ENCODE results near the gene B4GALT3. TPM values are rescaled to one million over a fixed set of nuclear protein-coding genes. Genes with fewer than 3 reads are reported as not detected.

Gene B4GALT3
- total and polyA plus RNA-seq, 2 of the 4 experiments (the other 2 are of a cell fraction), result 19.9 to 36.0 TPM

DNA sequence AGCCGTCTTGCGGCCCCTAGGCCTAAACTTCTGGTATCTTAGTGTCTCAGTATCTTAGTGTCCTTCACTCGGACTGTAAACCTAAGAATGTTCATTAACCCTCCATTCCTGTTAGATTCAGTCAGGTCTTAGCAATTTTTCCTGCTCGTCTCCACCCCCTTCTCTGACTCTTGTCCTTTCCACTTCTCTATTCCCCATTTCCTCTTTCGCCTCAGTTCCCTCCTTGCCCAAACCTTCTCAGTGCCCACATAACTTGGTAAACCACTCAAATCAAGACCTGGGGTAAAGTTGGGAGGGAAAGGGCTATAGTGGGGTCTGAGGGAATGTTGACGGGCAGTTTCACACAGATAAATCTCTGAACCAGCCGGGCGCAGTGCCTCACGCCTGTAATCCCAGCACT, 37.1 kb upstream of the B4GALT3 start:
- 94% methylated on average over 2 of the region's 9 CpGs; no CpG with 5 or more reads in 1 of the 2 experiments for WGBS, 2 experiments (ENCODE audit: extremely low coverage in 2 of 2, insufficient read length in 1 of 2)
- intact Hi-C loops (cut with micrococcal nuclease), result no loop called here

More for the DNA sequence above, 37.1 kb upstream of the B4GALT3 start:
- no peak overlapping the region for H4K5ac ChIP-seq (ENCODE audit: low read depth, low read length)
- H3K4me1 ChIP-seq (ENCODE audit: control insufficient read depth, insufficient read depth, low read length), result peaks cover 11% of the 10 kb centered on the region
- no peak overlapping the region for H2BK15ac ChIP-seq (ENCODE audit: low read depth, low read length)
- H3K36me3 ChIP-seq (ENCODE audit: control insufficient read depth, insufficient read depth, low read length), result peaks cover 42% of the 10 kb centered on the region
- no peak overlapping the region for H3K9ac ChIP-seq (ENCODE audit: low read depth, low read length)
- in situ Hi-C loops (cut with MboI; ENCODE audit: low sequenced_read_pairs) (loop anchor here (10.0 kb wide), 1 partner anchor 530 kb away; the partner anchor contains the start of gene DUSP12), dilution Hi-C loops (cut with HindIII; ENCODE audit: low sequenced_read_pairs, unreplicated experiment) (no loop called here)
- no peak overlapping the region for H3K4ac ChIP-seq (ENCODE audit: low read depth, low read length)
- no peak overlapping the region for H2AK5ac ChIP-seq (ENCODE audit: low read depth, low read length)
- no peak overlapping the region for H2BK20ac ChIP-seq (ENCODE audit: low read depth, low read length)
- H2BK120ac ChIP-seq (ENCODE audit: low read depth, low read length), result no peak overlapping the region
- no peak overlapping the region for H3K27ac ChIP-seq (ENCODE audit: insufficient read depth, low read length)
- peaks cover 14% of the 10 kb centered on the region for H3K9me1 ChIP-seq (ENCODE audit: insufficient read depth, low read length)
- no peaks in the 10 kb centered on the region for H3K9me3 ChIP-seq (ENCODE audit: control insufficient read depth, insufficient read depth, low read length)
- H4K91ac ChIP-seq (ENCODE audit: insufficient read depth, low read depth, low read length), result no peak overlapping the region
- H2AFZ ChIP-seq (replicated peaks; ENCODE audit: low read length, poor library complexity), result no peak overlapping the region
- CTCF ChIA-PET, result interaction anchor here (0.8 kb wide), 1 partner anchor 167 kb away, joined by 4 read pairs; no protein-coding TSS in a partner anchor
- POLR2A ChIA-PET (ENCODE audit: unreplicated experiment), result interaction anchor here (0.7 kb wide), 1 partner anchor 1660 kb away, joined by 10 read pairs; no protein-coding TSS in a partner anchor
- TF ChIP-seq, protein P1, sequence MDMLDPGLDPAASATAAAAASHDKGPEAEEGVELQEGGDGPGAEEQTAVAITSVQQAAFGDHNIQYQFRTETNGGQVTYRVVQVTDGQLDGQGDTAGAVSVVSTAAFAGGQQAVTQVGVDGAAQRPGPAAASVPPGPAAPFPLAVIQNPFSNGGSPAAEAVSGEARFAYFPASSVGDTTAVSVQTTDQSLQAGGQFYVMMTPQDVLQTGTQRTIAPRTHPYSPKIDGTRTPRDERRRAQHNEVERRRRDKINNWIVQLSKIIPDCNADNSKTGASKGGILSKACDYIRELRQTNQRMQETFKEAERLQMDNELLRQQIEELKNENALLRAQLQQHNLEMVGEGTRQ (IDR thresholded peaks at IDR 0.05; ENCODE audit: low read depth, low read length), result no peak
- TF ChIP-seq RAD21 (IDR thresholded peaks at IDR 0.05; ENCODE audit: low read length) (no peak), POLR2A (IDR thresholded peaks at IDR 0.05; ENCODE audit: low read depth, low read length) (no peak), NFE2L2 (IDR thresholded peaks at IDR 0.05; ENCODE audit: low read depth, low read length) (no peak), MAFK (IDR thresholded peaks at IDR 0.05; ENCODE audit: low read depth, low read length) (no peak), MAZ (IDR thresholded peaks at IDR 0.05; ENCODE audit: borderline replicate concordance, low read depth, low read length) (no peak), CHD1 (IDR thresholded peaks at IDR 0.05; ENCODE audit: low read depth, low read length) (no peak), MXI1 (IDR thresholded peaks at IDR 0.05; ENCODE audit: borderline replicate concordance, low read depth, low read length) (no peak), BHLHE40 (IDR thresholded peaks at IDR 0.05; ENCODE audit: low read depth, low read length) (no peak)
- no TSS peak for BruUV-seq (replicated peaks)
- no peaks in the 10 kb centered on the region for H3K27me3 ChIP-seq (ENCODE audit: control insufficient read depth, insufficient read depth, low read length)
- no peak overlapping the region for H2BK5ac ChIP-seq (ENCODE audit: low read depth, low read length, poor library complexity, severe bottlenecking)
- no peak overlapping the region for H3K4me2 ChIP-seq (ENCODE audit: low read depth, low read length)
- H4K20me1 ChIP-seq (ENCODE audit: insufficient read depth, low read length), result no peaks in the 10 kb centered on the region
- no peak overlapping the region for H4K8ac ChIP-seq (ENCODE audit: low read depth in 2 of 2, low read length in 2 of 2)
- no peak overlapping the region for H3K14ac ChIP-seq (replicated peaks; ENCODE audit: low read depth, low read length)
- no peak overlapping the region for H2AK9ac ChIP-seq (replicated peaks; ENCODE audit: low read depth, low read length, poor library complexity)
- H3K4me3 ChIP-seq (ENCODE audit: insufficient read depth, low read depth, low read length), result no peak overlapping the region
- H3K23ac ChIP-seq (ENCODE audit: low read depth, low read length), result no peak overlapping the region
- H3K18ac ChIP-seq (ENCODE audit: low read depth, low read length), result no peak overlapping the region
- no peak for ATAC-seq (ENCODE audit: low read depth)
- no peak for DNase-seq
- H3K79me1 ChIP-seq (ENCODE audit: low read depth in 1 of 2, low read length in 2 of 2), result peaks cover 5 to 14% of the 10 kb centered on the region in 2 experiments
- H3K56ac ChIP-seq (ENCODE audit: extremely low read depth, insufficient read depth, low read length), result no peak overlapping the region

Data from IMR-90 (cell line).